GM18511 (cell line): Measurements from ENCODE around the gene VPREB1.
"Not testable (repeated sequence)": the region's sequence is repeated elsewhere in the genome, so short reads cannot be mapped to it uniquely, and the experiment has no call there.

Source experiments
- ATAC-seq: cut with Tn5 transposase; IDR thresholded peaks from one replicate; pipeline ENCODE4 v1.9.1; 2021; ENCODE audit warnings: mild to moderate bottlenecking, moderate library complexity; ENCODE audit not compliant: unreplicated experiment

Gene VPREB1

DNA sequence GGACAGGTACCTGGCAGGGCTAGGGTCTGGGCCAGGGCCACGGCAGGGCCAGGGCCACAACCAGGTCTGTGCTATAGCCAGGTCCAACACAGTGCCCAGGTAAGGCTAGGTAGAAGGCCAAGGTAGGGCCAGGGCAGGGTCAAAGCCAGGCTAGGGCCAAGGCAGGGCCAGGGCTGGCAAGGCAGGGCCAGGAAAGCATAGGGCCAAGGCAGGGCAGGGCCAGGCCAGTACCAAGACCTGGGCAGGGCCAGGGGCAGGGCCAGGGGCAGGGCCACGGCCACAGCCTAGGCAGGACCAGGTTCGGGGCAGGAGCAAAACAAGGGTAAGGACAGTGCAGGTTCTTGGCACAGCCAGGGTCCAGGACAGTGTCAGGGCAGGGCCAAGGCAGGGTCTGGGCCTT lies 48.1 kb downstream of the VPREB1 start:
- ATAC-seq = not testable (repeated sequence)

DNA sequence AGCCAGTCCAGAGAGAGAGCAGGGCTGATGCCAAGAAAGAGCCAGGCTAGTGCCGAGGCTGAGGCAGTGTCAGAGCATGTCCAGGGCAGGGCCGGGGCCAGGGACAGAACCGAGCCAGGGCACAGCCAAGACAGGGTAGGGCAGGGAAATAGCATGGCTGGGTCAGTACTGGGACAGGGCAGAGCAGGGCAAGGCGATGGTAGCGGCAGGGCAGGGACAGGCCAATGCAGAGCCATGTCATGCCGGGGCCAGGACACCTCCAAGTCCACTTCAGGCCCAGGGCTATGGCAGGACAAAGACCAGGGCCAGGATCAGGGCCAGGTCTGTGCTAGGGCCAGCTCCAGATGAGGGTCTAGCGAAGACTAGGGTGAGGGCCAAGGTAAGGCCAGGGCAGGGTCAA lies 48.9 kb downstream of the VPREB1 start:
- not testable (repeated sequence) for ATAC-seq

DNA sequence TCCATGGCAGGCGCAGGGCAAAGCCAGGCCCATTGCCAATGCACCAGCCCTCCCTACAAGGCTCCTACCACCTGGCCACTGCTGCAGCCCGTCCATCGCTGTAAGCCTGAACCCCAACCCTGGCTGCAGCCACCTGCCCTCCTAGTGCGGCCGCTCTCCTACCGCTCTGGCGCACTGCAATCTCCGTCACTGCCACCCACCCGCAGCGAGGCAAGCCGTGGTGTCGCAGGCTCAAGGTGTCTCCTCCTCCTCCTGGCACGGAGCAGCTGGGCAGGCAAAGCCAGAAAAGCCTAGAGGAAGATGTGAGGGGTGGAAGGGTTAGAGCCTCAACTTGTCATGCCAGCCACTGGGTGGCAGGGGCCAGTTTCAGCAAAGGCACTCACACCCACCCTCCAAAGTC lies 50.1 kb downstream of the VPREB1 start:
- ATAC-seq = not testable (repeated sequence)
